GM20431 (cell line): ENCODE data around the gene RPL22.

ENCODE experiments used
- in situ Hi-C: fragments of 300-500 bp; cut with MseI, MboI; formaldehyde crosslinking; loops from one replicate; pipeline ENCODE4 v1.15.0; 2020; ENCODE audit warnings: low sequenced_read_pairs; ENCODE audit not compliant: unreplicated experiment

RPL22 gene

DNA sequence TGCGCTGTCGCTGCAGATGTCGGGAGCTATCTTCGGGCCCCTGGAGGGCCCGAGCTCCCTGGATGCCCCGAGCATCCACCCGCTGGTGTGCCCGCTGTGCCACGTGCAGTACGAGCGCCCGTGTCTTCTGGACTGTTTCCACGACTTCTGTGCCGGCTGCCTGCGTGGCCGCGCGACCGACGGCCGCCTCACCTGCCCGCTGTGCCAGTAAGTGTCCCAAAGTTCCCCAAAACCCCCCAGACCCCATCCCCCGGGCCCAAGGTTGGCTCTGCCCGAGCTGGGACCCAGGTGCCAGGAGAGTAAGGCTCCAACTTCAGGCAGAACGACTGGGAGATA lies 7.1 kb upstream of the RPL22 start:
- in situ Hi-C loops, result no loop called here

GRCh38 chr1:6205849-6206519 lies 6.6 kb upstream of the RPL22 start, which contains the start of gene RNF207:
RNF207 (plus strand) TSS chr1:6206119; CDS start chr1:6206536, 417 bp downstream.
- in situ Hi-C loops, result no loop called here

DNA sequence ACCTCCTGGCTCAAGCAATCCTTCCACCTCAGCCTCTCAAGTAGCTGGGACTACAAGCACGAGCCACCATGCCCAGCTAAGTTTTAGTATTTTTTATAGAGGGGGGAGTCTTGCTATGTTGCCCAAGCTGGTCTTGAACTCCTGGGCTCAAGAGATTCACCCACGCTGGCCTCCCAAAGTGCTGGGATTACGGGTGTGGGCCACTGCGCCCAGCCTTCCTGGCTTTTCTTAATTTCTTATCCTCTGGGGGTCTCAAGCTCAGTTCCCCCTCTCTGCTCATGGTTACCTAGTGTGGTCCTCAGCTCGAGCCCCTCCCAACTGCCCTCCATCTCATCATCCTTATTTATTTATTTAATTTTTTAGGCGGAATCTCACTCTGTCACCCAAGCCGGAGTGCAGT lies 2.9 kb upstream of the RPL22 start:
- in situ Hi-C loops, result no loop called here

DNA sequence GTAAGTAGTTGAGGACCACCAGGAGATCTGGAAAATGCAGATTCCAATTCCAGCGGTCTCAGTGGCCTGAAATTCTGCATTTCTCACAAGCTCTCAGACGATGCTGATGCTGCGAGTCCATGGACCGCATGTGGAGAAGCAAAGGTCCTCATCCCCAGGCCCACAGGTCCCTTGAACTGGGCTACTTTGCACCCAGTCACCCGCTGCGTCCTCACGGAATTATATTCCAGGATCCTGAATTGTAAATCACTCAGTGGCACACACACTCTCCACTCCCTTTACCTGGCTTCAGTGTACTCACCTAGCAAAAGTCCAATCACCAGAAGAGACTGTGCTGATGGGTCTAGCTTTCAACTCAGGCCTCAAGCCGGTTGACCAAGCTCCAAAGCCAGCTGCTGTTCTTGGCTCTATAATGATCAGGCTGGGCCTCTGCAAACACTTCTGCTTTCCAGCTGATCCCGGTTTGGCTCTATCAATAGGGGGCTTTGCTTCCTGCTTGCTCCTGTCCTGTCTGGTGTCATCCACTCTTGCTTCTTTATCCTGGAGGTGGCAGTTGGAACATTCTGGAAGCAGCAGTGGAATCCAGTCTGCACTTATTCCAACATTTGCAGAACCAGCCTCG lies 904 bp upstream of the RPL22 start:
- in situ Hi-C loops, result no loop called here

GRCh38 chr1:6198646-6199297 lies 623 bp downstream of the RPL22 start:
- in situ Hi-C loops, result no loop called here

GRCh38 chr1:6197746-6198427 lies 1.5 kb downstream of the RPL22 start:
- in situ Hi-C loops, result no loop called here

- in situ Hi-C loops, result no loop called here
Observed at GRCh38 chr1:6191968-6192367, 7.4 kb downstream of the RPL22 start.

DNA sequence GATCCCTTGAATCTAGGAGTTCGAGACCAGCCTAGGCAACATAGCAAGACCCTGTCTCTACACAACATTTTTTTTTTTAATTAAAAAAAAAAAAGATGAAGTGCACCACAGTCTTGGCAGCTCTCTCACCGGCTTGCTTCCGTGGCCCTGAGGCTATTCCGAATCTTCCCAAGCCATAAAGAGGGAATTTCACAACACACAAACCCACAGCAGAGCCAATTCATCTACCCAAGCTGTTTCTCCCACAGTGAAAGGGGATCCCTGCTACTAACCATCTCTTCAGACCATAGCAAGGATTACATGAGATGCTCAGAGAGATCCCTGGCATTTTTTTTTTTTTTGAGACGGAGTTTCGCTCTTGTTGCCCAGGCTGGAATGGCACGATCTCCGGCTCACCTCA lies 10.9 kb downstream of the RPL22 start:
- in situ Hi-C loops, result no loop called here

- in situ Hi-C loops, result no loop called here
Observed at GRCh38 chr1:6185635-6186382, 13.6 kb downstream of the RPL22 start.

DNA sequence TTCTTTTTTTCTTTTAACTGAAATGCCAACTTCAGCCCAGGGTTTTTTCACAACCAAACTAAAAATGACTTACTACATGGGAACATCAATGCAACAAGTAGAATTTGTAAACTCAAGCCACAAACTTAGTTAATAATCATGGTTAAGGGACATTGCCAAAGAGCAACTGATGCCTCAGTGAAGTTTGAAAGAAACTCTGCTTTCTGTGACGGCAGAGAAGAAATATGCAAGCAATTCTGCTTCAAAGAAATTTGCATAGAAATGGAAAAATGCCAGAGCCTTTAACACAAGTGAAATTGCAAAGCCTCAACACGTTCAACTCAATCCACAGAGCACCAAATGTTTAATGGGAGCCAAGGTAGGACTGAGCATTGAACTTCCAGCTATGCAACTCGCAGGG lies 14.2 kb downstream of the RPL22 start:
- in situ Hi-C loops, result no loop called here

GRCh38 chr1:6184083-6184783 lies 15.2 kb downstream of the RPL22 start:
- in situ Hi-C loops, result no loop called here

- in situ Hi-C loops, result no loop called here
Observed at GRCh38 chr1:6183520-6183989, 15.8 kb downstream of the RPL22 start.

GRCh38 chr1:6181347-6181770 lies 18.0 kb downstream of the RPL22 start:
- in situ Hi-C loops, result no loop called here

DNA sequence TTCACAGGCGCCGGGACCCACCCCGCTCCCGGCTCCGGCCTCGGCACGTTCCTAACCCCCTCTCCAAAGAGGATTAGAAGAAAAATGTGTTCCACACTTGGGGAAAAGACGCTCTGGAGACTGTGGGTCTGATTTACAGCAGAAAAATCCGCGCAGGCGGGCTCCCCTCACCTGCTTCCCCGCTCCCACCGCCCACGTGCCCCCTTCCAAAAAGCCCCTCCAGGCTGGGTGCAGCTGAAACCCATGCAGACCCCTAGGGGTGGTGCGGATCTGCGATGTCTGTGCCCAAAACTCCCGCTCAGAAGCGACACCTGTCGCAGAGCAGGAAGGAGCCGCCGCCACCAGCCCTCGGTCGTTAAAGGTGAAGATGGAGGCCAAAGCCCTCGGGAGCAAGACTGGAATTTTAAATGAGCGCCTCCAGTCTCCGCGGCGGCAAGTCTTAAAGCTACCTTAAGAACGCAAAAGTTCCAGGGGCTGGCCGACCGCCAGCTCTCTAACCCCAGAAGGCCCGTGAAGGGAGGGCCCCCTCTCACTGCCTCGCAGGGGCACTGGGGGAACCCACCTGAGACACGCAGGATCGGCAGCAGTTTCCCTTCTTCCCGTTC lies 18.6 kb downstream of the RPL22 start:
- in situ Hi-C loops, result no loop called here

- in situ Hi-C loops, result no loop called here
Observed at GRCh38 chr1:6180268-6180706, 19.1 kb downstream of the RPL22 start, which contains the start of gene CHD5. CHD5 (minus strand) TSS chr1:6180321; CDS start chr1:6180023, 298 bp downstream.

- in situ Hi-C loops, result no loop called here
Observed at GRCh38 chr1:6179564-6180175, 19.7 kb downstream of the RPL22 start.

DNA sequence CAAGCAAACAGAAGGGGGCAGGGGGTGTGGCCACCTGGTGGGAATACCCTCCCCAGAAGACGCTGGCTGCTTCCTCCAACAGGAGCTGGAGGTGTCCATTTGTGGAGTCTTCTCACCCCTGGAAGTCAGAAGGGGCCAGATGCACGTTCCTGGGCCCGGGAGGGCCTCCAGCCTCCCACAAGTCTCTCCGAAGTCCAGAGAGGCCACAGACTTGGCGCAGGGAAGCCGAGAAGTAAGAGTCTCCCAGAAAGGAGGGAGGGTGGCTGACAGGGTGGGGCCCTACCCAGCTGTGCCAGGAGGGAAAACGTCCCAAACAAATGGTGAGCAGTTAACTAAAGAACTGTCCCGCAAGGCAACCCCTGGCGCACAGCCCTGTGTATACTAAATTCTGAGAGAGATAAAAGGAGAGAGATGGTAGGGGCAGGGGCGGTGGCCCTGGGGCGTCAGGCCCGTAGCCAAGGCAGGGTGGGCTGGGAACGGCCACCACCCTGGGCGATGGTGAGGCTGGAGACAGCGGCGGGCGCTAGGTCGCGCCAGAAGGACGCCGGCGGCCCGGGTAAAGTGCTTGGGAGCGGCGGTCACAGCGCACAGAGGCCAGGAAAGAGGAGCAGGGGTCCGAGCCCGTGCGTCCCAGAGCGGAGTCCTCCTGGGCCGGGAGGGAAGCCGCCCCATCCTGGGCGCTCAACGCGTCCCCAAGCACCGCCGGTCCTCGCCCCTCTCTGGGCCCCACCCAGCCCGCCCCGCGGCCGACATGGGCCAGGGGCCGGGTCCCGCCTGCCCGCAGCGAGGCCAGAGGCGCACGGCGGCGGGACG lies 20.4 kb downstream of the RPL22 start:
- in situ Hi-C loops, result no loop called here
